GM21528 (cell line): ENCODE measurements around the gene DEDD2.
"Not testable (repeated sequence)": the region's sequence is repeated elsewhere in the genome, so short reads cannot be mapped to it uniquely, and the experiment has no call there.

ENCODE experiments used
- ATAC-seq: cut with Tn5 transposase; IDR thresholded peaks from one replicate; pipeline ENCODE4 v1.9.1; 2021; ENCODE audit warnings: mild to moderate bottlenecking, moderate library complexity; ENCODE audit not compliant: unreplicated experiment, low FRiP score

DEDD2 gene

GRCh38 chr19:42217520-42218437 is at the start of gene DEDD2:
Gene DEDD2, minus strand, starts transcription at chr19:42217677. Its CDS starts 670 bp downstream, at chr19:42217007.
- peak; percentile 55 for ATAC-seq

GRCh38 chr19:42266928-42267603 is 49.6 kb upstream of the DEDD2 start:
- not testable (repeated sequence) for ATAC-seq

- not testable (repeated sequence) for ATAC-seq
Observed at GRCh38 chr19:42266105-42266504, 48.6 kb upstream of the DEDD2 start.

- no peak for ATAC-seq
Observed at GRCh38 chr19:42261763-42262162, 44.3 kb upstream of the DEDD2 start.

- not testable (repeated sequence) for ATAC-seq
Observed at GRCh38 chr19:42257842-42258241, 40.4 kb upstream of the DEDD2 start.

DNA sequence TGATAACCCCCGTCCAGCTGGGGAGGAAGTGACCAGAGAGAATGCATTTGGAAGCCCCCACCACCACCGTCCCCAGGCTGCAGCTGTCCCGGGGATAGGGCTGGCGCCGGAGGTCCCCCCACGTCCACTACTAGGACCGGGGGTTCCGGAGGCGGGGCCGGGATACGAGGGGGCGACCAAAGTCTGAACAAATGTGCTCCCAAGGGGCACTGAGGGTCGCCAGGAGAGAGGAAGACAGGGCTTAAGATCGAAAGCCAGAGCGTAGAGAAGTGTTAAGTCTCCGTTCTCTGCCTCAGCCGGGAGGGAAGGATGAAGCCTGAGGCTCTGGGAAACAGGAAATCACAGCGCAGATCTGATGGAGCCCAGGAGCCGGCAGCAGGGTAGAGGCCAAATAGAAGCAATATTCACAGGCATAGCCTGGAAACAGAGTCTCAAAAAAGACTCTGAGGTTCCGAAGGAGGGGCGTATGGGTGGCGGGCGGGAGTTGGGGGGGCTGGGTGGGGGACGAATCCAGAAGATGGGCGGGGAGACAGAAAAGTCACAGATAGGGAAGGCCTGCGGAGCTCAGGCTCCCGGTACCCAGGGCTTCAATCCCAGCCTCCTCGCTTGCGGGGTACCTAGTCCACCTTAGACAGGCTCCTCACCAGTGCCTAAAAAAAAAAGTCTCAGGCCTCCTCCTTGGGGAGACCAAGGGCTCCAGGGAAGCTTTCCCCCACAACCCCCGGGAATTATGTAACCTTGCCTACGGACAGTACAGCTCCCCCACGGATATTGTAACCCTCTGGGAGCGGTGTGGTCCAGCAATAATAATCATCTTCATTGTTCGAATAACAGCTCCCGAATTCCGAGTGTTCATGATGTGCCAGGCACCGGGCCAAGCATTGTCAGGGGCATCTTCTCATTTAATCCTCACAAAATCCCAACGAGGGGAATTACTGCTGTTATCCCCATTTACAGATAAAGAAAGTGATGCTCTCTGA is 38.6 kb upstream of the DEDD2 start:
- ATAC-seq: no peak

DNA sequence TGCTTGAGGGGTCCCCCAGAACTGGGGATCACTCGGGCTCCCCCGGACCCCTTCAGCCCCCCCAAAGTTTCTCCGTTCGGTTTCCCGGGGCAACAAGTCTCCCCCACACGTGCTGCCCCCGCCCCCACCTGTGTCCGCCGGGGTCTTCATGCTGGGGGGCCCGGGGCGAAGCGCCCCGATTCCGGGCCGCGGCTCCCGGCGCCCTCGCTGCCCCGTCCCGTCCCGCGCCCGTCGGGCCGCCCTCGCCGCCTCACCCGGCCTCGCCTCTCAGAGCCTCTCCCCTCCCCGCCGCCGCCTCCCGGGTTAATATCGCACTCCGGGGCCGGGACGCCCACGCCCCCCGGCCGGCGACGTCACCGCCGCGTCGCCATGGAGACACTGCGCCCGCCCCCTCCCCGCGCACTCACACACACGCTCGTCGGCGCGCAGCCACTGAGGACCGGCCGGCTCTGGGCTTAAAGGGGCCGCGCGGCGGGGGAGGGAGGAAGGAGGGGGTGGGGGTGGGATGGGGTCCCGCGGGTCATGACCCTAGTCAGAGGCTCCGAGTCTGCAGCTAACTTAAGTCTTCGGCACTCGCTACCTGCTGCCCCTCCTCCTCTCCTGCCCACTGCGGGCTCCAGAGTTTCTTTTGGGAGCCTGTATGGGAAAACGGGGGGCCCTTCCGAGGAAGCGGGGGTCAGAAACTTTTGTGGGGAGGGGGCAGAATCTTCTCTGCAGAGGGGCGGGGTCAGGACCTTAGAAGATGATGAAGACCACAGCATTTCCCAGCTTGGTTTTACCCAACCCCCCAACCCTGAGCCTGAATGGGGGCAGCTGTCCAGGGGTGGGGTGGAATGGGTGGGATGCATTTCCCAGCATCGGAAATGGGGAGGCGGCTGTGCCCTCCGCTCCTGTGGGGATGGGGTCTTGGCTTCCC is 37.6 kb upstream of the DEDD2 start, which contains the start of gene ERF:
Gene ERF, minus strand, starts transcription at position 279 of the 916 bp plus-strand sequence. Its CDS starts 129 bp downstream, at position 150.
- ATAC-seq: peak; percentile 49

- peak; percentile 25 for ATAC-seq
Observed at GRCh38 chr19:42254089-42254849, 36.8 kb upstream of the DEDD2 start.

GRCh38 chr19:42253245-42254088 is 36.0 kb upstream of the DEDD2 start:
- ATAC-seq: no peak

GRCh38 chr19:42252365-42253244 is 35.1 kb upstream of the DEDD2 start:
- no peak for ATAC-seq

- ATAC-seq: no peak
Observed at GRCh38 chr19:42251572-42252358, 34.3 kb upstream of the DEDD2 start.

GRCh38 chr19:42250666-42251531 is 33.4 kb upstream of the DEDD2 start:
- no peak for ATAC-seq

- ATAC-seq: no peak
Observed at GRCh38 chr19:42250183-42250665, 32.7 kb upstream of the DEDD2 start.

DNA sequence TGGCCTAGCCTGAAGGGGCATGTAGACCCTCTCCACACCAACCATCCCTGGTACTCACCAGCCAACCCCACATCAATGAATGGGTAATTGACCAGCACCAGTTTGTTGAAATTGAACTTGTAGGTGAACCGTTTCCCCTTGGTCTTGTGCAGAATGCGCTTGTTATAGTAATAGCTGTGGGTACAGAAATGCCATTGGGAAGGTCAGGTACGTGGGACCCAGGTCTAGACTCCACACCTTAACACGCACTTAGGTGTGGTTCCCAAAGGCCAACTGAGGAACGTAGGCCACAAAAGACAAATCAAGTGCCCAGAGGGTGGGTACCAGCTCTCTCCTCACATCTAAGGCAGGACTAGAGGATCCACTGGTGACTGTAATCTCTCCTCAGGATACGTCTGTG is 32.3 kb upstream of the DEDD2 start:
- ATAC-seq: no peak
